HG03439 (cell line): ENCODE results near the gene CES5A.
"Not testable (repeated sequence)": the region's sequence is repeated elsewhere in the genome, so short reads cannot be mapped to it uniquely, and the experiment has no call there.

Source experiments
- ATAC-seq: cut with Tn5 transposase; IDR thresholded peaks from one replicate; pipeline ENCODE4 v1.9.1; 2021; ENCODE audit warnings: mild to moderate bottlenecking, moderate library complexity; ENCODE audit not compliant: unreplicated experiment

CES5A gene

DNA sequence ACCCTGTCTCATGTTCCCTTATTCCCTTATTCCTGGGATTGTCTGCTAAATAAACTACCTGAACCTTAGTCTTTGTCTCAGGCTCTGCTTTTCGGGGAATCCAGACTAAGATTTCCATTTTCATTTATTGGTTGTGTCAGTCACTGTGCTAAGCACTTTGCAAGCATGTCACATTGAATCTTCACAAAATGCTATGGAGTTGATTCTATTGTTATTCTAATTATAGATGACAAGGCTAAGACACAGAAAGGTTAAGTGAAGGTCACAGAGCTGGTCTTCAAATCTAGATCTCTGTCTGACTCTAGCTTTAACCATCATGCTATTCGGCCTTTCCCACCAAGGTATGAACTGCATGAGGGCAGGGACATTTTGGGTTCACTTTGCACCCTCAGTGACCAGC, 13.4 kb upstream of the CES5A start:
- no peak for ATAC-seq

DNA sequence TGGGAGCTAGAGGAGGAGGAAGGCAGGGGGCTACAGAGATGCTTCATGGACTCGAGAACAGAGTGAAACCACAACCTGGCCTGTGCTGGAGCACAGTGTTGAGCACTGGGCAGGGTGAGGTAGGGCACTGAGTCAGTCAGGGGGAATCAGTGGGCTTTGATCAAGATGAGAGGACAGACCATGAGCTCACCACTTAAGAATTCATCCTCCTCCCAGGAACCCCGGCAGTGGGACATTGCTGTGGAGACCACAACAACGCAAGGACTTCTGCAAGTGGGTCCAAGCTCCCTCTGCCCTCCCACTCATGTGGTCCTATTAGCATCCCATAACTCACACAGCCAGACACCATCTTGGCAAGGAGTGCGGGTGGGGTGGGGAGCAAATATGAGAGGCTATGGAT, 1.7 kb upstream of the CES5A start:
- ATAC-seq = no peak

DNA sequence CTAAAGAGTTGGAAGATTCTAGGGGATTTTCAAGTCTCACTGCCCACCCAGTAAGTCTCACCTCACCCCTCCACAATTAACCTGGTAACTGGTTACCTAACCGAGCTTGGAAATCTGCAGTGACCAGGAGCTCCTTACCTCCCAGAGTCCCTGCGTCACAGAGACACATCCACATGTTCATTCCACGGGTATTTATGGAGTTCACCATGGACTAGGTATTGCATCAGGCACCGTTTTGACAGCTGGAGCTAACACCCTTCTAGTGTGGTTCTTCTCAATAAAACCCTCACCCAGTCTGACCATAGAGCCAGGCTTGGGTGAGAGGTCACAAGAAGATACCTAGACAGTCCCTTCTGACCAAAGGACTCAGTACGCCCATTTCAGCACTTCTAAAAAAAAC, 2.1 kb downstream of the CES5A start:
- ATAC-seq = no peak

DNA sequence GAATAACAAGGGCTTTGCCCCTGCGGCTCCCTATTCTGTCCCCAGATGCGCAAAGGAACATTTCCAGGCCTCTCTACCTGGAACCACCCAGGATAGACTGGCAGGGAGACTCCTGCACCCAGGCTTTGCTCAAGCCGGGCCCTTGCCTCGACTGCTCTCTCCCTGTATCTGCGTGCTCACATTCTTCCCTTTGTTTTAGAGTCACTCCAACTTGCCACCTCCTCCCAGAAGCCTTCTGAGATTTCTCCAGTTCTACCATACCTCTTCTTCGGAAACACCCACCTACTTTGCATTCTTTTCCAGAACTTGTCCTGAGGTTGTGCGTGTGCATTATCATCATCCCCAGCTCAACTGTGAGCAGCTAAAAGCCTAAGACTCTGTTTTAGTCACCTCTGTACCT, 3.0 kb downstream of the CES5A start:
- no peak for ATAC-seq

DNA sequence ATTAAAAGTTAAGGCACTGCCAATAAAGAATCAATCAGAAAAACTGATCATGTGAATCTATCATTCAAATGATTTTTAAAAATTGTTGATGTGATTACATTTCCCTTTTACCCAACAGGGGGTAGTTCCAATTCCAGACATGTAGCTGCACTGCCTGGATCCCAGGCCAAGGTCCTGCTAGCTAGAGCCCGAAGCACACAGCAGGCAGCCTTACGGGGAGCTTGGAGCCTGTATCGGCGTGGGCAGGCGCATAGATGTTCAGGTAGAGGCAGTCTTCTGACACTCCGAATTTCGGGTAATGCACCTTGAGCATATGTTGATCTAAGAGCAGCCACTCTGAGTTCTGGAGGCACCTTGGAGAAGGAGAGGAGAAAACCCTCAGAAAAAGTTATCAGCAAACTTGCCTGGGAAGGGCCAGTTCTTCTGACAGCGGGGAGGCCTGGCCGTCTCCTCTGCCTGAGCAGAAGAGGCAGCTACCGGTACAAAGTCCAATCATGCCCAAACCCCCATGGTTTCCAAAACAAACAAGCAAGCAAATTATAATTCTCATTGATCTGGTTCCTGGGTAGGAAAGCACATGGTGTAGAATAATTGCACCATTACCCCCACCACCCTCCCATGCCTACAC, 3.6 kb downstream of the CES5A start:
- ATAC-seq = no peak

DNA sequence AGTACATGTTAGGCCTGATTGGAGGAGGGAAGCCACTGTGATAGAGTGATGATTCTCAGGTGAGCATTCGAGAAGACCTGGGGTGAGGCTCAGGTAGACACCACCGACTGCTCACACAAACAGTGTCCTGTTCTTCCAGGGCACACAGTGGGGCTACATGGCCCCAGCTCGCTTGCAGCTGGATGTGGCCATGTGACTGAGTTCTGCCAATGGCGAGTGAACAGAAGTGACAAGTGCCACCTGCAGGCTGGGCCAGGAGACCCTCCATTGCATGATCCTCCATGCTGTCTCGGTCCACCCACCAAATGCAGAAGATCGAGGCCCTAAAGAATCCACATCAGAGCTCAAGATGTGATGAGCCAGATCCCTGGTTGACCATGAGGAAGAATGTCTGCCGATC, 6.2 kb downstream of the CES5A start:
- no peak for ATAC-seq

DNA sequence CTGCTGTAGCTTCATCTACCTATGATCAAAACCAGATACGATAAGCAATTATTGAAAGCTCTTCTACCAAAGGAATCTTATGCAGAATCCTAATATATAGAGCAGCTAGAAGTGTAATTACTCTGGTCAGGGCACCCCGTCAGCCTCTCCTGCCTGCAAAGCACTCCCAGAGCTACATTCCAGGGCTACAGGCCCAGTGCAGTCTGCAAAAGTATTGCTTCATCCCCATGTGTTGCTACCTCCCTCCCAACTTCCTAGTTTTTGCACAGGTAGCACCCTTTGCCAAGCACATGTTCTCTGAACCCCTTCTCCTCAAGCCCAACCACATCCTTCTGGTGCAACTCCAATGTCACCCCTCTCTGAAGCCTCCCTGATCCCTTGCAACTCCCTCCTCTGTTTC, 7.0 kb downstream of the CES5A start:
- no peak for ATAC-seq

DNA sequence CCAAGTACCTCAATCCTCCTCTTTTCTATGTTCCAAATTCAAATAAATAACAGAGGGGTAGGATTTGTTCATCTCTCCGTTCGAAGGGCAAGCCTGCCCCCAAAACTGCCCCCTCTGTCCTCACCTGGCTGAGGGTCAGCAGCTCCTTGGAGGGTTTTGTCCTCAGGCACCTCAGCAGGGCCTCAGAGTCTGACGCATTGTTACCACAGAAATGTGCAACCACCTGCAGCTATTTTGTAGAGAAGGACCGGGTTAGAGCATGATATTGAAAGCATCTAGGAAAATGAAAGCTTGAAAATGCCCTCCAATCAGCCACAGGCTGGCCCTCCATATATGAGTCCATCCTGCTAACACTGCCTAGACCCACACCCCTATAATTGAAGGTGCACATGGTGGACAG, 13.9 kb downstream of the CES5A start:
- ATAC-seq = no peak

DNA sequence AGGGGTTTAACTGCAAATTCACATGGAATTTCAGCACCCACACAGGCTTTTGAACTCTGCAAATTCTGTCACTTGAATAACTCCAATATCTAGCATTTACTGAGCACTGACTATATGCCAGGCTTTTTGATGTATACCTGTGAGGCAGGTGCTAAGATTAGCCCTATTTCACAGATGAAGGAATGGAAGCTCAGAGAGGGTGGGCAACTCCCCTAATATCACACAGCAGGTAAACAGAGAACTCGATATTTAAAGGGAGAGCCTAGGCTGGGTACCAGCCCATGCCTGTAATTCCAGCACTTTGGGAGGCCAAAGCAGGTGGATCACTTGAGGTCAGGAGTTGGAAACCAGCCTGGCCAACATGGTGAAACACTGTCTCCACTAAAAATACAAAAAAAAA, 17.5 kb downstream of the CES5A start:
- not testable (repeated sequence) for ATAC-seq

DNA sequence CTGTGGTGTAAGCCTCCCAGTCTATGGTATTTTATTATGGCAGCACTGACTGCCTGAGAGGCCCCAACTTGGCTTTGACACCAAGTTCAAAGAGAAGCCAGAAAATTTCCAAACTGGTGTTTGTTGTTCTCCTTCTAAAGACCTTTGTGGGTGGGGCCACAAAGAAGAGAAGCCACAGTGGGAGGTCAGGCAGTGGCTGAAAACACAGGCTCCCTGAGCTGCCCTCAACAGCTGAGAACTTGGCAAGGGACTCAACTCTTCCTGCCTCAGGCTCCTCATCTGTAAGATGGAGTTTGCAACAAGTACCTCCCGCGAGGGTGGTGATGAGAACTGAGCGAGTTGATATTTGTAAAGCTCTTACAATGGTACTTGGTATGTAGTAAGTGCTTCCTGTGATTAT, 18.2 kb downstream of the CES5A start:
- no peak for ATAC-seq

DNA sequence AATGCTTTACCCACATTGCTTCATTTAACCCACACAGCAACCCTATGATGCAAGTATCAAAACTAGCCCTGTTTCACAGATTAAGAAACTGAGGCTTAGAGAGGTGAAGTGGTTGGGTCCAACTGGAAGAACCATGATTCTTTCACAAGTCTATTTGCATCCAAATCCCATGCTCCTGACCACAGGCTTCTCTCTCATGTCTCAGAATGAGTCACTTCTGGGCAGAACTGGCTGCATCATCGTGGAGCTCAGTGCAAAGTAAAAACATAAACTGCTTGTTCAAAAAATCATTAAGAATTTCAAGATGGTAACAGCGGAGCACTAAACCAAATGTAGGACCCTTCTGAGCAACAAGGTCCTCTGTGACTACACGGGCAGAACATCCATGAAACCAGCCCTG, 22.1 kb downstream of the CES5A start:
- ATAC-seq = no peak

DNA sequence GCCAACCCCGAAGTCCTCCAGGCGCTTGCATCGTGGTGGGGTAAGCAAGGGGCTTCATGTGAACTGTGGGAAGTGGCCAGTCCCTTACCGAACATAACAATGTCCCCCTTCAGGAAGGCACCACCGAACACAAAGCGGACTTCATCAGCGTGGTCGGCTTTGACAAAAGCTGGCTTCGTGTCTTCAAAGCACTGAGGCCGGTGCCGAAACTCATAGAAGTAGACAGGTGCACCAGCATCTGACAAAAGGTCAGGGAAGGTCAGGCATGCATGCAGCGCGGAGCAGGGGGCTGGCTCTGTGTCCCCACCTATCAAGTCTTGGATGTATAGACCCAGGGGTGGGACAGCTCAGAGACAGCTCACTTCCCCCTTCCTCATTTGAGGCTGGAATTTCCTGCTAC, 25.6 kb downstream of the CES5A start:
- no peak for ATAC-seq

DNA sequence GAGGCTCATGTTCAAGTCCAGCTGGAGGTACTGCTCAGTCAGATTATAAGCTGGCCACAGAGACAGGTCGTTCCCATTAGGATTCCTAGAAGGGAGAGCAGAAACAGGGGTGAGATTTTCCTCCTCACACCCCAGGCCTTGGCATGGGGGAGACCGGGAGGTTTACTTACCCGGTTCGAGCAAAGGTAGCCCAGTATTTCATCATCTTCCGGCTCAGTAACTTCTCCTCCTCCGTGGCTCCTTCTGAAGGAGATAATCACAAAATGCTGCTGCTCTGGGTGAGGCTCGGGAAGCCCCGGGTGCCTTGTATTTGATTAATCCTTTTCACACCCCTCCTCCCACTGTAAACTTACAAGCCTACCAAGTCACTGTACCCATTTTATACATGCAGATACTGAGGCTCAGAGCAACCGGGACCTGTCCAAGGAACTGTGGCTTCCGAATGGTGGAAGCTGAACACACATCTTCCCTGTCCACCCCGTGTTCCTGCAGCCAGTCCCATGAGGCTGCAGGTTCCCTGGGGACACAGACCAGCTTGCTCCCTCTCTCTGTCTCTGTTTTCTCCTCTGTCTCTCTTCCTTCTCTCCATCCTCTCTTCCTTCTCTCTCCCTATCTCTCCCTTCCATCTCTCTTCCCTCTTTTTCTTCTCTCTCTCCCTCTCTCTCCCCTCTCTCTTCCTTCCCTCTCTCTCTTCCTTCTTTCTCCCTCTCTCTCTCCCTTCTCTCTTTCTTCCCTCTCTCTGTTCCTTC, 28.4 kb downstream of the CES5A start:
- ATAC-seq = no peak

DNA sequence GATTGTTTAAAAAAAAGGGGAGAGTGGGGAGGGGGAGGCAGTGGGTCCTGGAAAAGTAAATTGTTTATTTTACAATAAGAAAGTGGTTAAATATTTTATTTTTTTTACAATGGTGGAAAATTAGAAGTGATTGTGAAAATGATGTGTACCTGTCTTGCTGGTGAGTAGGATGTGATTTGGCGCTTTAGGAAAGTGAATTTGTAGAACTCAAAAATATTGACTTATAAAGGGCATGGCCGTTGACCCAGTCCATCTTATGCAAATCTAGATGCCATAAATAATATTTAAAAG, 32.1 kb downstream of the CES5A start:
- no peak for ATAC-seq

DNA sequence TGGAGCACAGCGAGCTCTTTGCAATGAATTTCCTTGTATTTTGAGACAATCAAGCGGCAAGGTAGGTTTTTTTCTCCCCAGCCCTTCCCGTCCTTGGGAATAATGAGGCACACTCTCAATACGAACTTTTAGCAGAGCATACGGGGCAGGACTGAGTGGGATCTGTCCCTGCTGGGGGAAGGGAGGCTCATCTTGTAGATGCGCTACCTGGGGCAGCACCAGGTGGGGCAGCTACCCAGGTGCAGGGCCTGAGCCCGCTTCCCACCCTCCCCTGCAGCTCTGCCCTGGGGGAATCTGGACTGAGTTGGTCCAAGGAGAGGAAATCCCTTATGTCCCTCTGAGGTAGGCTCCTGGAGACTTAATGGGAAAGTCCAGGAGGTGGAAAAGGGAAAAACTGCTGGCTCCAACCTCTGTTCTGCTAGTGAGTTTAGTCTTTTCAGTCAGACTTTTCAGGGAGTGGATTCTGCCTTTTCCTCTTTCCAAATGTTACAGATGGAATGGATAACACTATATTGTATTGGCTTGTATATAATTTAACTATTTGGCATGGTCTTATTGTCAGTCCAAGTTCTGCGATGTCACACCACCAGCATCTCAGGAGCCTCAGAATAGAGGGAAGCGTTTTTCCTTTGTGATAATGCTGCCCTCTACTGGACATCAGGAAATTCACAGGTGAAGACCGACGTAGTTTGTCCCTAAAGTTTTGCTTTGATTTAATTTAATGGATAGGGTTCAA, 32.6 kb downstream of the CES5A start:
- ATAC-seq = no peak

DNA sequence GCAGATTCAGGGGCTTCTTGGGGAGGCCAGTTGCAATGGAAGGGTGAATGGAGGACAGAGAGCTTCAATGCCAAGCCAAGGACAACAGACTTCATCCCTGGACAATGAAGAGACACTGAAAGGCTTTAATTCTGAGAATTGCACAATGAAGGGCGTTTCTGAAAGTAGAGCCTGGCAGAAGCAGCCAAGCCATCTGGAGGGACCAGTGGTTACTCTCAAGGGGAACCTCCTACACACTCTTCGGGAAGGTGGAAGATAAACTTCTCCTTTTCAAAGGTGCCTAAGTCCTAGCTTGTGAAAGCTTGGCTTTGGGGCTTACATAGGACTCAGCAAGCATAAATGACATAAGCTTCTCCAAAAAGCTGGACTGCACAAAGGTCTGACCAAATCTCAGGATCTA, 36.1 kb downstream of the CES5A start:
- ATAC-seq = no peak

DNA sequence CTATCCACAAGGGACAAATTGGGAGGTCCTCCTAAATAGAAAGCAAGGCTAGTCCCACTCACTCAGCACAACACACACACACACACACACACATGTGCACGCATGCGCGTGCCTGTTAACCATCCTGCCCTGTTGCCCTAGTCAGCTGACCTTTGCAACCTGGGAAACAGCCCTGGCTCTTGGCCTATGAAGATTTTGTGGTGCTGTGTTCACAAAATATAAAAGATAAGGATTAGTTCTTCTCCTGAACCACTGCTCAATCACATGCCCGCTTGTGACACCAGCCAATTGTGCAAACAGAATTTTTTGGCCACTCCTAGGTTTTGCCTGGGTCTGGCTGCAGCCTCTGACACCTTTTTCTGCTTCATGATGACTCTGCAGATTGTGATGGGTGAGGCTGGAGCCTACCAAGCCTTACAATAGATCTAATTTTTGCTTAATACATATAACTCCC, 39.0 kb downstream of the CES5A start:
- no peak for ATAC-seq

DNA sequence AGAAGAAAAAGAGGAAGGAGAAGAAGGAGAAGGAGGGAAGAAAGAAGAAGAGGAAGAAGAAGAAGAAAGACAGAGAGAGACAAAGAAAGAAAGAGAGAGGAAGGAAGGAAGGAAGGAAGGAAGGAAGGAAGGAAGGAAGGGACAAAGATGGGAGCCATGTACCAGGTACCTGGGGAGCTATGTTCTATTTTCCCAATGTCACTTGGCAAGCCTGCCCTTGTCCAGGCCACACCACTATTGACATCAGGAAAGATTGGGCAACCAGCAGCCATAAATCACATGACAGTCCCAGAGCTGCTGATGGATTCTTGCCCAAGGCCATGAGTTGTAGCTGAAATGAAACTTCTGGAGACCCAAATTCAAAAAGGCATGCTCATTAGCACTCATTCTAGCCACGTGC, 39.6 kb downstream of the CES5A start:
- no peak for ATAC-seq

DNA sequence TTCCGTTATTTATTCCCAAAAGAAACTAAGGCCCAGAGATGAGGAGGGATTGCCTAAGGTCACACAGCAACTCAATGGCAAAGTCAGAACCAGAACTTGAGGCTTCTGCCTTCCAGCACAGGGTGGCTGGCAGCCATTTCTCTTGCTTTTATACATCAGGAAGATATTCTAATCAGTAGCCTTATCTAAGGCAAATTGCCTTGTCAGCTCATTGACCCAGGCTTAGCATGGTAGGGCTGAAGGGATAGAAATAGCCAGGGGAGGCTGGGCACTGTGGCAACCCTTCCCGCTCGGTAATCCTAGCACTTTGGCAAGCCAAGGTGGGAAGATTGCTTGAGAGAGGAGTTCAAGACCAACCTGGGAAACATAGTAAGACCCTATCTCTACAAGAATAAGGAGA, 40.0 kb downstream of the CES5A start:
- ATAC-seq = not testable (repeated sequence)

DNA sequence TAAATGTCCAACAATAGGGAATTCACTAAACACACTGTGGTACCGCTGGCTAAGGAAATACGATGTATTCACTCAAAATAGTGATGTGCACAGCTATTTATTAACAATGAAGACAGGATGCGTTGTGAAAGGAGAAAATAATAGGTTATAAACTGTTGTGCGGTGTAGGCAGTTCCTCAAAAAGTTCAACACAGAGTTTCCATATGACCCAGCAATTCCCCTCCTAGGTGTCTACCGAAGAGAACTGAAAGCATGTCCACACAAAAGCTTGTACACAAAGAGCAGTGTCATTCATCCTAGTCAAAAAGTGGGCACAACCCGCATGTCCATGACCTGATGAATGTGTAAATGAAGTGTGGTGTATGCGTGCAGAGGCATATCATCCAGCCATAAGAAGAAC, 41.1 kb downstream of the CES5A start:
- ATAC-seq = no peak

DNA sequence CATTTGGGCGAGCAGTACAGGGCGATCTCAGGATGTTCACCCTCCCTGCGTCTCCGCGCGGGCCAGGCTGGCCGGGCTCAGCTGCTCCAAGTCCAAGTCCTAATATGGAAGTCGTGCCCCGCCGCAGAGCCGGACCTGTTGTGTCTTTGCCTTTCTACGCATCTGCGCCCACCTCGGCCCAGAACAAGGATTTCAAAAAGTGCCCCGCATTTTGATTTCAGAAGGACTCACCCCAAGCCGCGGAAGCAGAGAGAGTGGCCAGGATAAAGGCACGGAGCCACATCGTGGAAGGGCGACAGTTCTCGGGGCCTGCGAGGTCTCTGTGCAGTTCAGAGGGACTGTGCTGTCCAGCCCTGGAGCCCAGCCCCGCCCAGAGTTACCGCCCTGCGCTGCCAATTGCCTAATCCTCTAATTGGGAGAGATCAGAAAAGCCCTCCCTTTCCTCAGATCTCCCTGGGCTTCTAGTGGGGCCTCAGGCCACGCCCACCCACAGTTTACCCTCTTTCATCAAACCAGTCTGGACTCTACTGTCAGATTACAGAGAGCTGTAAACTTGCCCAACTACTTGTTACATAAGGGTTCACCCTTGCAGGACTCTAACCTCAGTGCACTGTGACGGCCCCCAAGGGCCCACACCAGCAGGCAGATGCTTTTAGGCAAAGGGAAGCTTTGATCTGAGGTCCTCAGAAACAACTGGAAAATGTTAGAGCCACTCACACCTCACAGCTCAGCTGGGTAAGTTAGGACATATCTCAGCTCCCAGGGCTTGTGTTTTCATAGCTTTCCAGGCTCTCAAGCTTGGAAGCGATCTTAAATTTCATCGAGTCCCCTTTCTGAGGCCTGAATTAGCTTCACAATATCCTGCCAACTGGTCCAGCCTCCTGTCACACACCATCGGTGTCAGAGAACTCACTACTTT, 42.1 kb downstream of the CES5A start, which contains the start of gene CES1:
CES1 (minus strand) TSS at position 324 of the 919 bp plus-strand sequence; CDS start at position 283, 41 bp downstream.
- ATAC-seq = no peak
